ENCODE results near the gene CDC40.

DNA sequence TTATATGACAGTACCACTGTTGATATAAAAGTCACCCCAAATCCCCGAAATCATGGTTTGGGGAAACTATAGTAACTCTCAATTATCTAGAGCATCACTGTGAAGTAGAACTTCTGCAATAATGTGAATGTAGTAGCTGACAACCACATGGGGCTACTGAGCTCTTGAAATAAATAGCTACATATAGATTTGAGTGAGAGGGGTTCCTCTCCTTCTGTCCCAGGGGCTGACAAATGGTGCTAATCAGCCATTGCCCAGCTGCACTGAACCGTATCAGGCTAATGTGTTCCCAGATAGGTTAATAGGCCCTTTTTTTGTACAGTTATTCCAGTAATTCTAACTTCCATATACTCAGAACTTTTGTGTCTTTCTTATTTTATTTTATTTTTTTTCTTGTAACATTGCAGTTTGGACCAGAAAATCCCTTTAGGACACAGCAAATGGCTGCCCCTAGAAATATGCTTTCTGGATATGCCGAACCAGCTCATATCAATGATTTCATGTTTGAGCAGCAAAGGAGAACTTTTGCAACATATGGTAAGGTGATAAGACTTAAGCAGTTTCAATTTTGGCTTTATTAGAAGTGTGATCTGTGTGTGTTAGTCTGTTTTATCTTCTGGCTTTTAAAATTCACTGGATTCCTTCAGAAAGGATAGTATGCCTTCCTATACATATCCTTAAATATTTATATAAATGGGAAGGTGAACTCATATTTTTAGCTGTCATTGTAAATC is 21.1 kb downstream of the CDC40 start:
- TF ChIP-seq, protein P1, sequence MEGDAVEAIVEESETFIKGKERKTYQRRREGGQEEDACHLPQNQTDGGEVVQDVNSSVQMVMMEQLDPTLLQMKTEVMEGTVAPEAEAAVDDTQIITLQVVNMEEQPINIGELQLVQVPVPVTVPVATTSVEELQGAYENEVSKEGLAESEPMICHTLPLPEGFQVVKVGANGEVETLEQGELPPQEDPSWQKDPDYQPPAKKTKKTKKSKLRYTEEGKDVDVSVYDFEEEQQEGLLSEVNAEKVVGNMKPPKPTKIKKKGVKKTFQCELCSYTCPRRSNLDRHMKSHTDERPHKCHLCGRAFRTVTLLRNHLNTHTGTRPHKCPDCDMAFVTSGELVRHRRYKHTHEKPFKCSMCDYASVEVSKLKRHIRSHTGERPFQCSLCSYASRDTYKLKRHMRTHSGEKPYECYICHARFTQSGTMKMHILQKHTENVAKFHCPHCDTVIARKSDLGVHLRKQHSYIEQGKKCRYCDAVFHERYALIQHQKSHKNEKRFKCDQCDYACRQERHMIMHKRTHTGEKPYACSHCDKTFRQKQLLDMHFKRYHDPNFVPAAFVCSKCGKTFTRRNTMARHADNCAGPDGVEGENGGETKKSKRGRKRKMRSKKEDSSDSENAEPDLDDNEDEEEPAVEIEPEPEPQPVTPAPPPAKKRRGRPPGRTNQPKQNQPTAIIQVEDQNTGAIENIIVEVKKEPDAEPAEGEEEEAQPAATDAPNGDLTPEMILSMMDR (IDR thresholded peaks at IDR 0.05): no peak
- no peak for TF ChIP-seq POLR2A (IDR thresholded peaks at IDR 0.05)
